Measurements from ENCODE around the gene CFAP45.

DNA sequence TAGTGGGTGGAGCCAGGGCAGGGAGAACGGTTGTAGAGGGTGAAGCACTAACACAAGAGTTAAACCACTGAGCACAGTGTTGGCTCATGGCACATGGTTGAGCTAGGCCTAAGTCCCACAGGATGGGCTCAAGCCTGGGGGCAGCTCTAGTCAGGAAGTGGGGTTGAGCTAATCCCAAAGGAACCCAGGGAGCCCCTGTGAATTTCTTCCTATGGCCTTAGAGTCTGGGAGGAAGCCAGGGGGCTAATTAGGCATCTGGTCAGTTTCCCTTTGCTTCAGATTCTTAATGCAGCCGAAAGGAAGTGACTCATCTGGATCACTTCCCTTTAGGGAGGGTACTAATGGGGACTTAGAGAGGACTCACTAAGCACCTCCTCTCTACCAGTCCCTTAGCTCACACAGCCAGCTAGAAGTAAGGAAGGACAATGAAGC is 10.1 kb downstream of the CFAP45 start:
- TF ChIP-seq, protein P1, sequence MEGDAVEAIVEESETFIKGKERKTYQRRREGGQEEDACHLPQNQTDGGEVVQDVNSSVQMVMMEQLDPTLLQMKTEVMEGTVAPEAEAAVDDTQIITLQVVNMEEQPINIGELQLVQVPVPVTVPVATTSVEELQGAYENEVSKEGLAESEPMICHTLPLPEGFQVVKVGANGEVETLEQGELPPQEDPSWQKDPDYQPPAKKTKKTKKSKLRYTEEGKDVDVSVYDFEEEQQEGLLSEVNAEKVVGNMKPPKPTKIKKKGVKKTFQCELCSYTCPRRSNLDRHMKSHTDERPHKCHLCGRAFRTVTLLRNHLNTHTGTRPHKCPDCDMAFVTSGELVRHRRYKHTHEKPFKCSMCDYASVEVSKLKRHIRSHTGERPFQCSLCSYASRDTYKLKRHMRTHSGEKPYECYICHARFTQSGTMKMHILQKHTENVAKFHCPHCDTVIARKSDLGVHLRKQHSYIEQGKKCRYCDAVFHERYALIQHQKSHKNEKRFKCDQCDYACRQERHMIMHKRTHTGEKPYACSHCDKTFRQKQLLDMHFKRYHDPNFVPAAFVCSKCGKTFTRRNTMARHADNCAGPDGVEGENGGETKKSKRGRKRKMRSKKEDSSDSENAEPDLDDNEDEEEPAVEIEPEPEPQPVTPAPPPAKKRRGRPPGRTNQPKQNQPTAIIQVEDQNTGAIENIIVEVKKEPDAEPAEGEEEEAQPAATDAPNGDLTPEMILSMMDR (IDR thresholded peaks at IDR 0.05), result peak in 1 of 6 experiments; percentile 8
- TF ChIP-seq POLR2A (IDR thresholded peaks at IDR 0.05), result no peak
